Tibial nerve (tissue), 4 donors: ENCODE results near the gene TBL1XR1. TPM values are rescaled to one million over a fixed set of nuclear protein-coding genes. Genes with fewer than 3 reads are reported as not detected.
"Not testable (repeated sequence)": the region's sequence is repeated elsewhere in the genome, so short reads cannot be mapped to it uniquely, and the experiment has no call there.

ENCODE experiments used
- DNase-seq, 2 donors: peaks; one replicate each; pipeline ENCODE4 v3.0.0-alpha.2; 2019; ENCODE audit warnings: low spot score in 2 of 2
- H3K27ac ChIP-seq, 4 donors: fragments of 200-600 bp; sonication (generic) in 3 of 4; one replicate each; pipeline ENCODE4 v1.5.1; 2017 to 2019; ENCODE audit warnings: mild to moderate bottlenecking in 1 of 4
- H3K27me3 ChIP-seq, 2 donors: fragments of 200-600 bp; sonication (generic) in 1 of 2; one replicate each; pipeline versions ENCODE4 v1.5.1 to v1.6.0; 2017 to 2019
- H3K36me3 ChIP-seq, 3 donors: fragments of 200-600 bp; sonication (generic); one replicate each; pipeline ENCODE4 v1.5.1; 2018 to 2019
- H3K4me1 ChIP-seq, 4 donors: fragments of 200-600 bp; sonication (generic) in 3 of 4; one replicate each; pipeline ENCODE4 v1.5.1; 2017 to 2019
- H3K4me3 ChIP-seq, 4 donors: fragments of 200-600 bp; sonication (generic) in 3 of 4; one replicate each; pipeline ENCODE4 v1.5.1; 2017 to 2019; ENCODE audit warnings: mild to moderate bottlenecking in 1 of 4, moderate library complexity in 1 of 4
- H3K9me3 ChIP-seq, 4 donors: fragments of 200-600 bp; sonication (generic) in 3 of 4; one replicate each; pipeline ENCODE4 v1.5.1; 2017 to 2019
- CTCF ChIP-seq, 5 experiments: fragments of 200-600 bp in 3 of 5; fragments of 450-650 bp in 2 of 5; sonication (generic) in 3 of 5; IDR thresholded peaks; one replicate each; pipeline ENCODE4 v1.5.1; 2016 to 2019; ENCODE audit warnings: antibody characterized with exemption in 5 of 5, mild to moderate bottlenecking in 3 of 5, moderate library complexity in 2 of 5
- EP300 ChIP-seq, 2 donors: sonication (generic); formaldehyde crosslinking; IDR thresholded peaks; one replicate each; pipeline ENCODE4 v1.6.1; 2017; ENCODE audit warnings: antibody characterized with exemption in 2 of 2, mild to moderate bottlenecking in 1 of 2
- POLR2A ChIP-seq, 2 donors: fragments of 450-650 bp; IDR thresholded peaks; one replicate each; pipeline ENCODE4 v1.6.1; 2017; ENCODE audit warnings: antibody characterized with exemption in 2 of 2, mild to moderate bottlenecking in 2 of 2, moderate library complexity in 2 of 2
- WGBS, 2 donors: methylation state at CpG; one replicate each; pipeline ENCODE4 v1.1.5; 2018; 5-methylcytosine and 5-hydroxymethylcytosine counted together
- total RNA-seq, 4 donors: library from RNA; depleted of rRNA; stranded (reverse); fragments of >200 nt; gene quantifications; one replicate each; pipeline ENCODE4 v1.1.0, GENCODE V29; 2016

TBL1XR1 gene
- total RNA-seq, 4 donors from 2014 or later, result 57.1 to 66.3 (median 62.8) TPM

DNA sequence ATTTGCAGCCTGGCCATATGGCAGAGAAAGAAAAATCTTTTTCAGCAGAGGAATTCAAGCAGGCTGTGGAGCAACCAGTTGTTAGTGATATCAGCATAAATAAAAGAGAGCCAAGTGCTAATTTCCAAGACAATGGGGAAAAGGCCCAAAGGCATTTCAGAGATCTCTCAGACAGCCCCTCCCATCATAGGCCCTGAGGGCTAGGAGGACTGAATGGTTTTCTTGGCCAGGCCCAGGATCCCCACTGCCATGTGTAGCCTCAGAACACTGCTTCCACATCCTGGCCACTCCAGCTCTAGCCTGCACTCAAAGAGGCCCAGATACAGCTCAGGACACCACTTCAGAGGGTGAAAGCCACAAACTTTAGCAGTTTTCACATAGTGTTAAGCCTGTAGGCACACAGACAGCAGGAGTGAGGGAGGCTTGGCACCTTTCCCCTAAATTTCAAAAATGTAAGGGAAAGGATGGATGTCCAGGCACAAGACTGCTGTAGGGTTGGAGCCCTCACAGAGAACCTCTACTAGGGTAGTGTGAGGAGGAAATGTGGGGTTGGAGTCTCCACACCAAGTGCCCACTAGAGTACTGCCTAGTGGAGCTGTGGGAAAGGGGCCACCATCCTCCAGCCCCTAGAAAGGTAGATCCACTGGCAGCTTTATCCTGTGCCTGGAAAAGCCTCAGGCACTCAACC lies 191.4 kb downstream of the TBL1XR1 start:
- Histone ChIP-seq H3K4me3 (no peak overlapping the region), H3K9me3 (peaks cover 0 to 27% (median 2%) of the 10 kb centered on the region in 4 donors), H3K27me3 (no peaks in the 10 kb centered on the region), H3K36me3 (peaks cover 0 to 7% (median 0%) of the 10 kb centered on the region in 3 donors), H3K4me1 (no peaks in the 10 kb centered on the region), H3K27ac (no peak overlapping the region)
- no peak for DNase-seq
- TF ChIP-seq EP300 (IDR thresholded peaks at IDR 0.05), result no peak
- no peak for TF ChIP-seq POLR2A (IDR thresholded peaks at IDR 0.05)
- no peak for TF ChIP-seq CTCF (IDR thresholded peaks at IDR 0.05)

- H3K4me3 ChIP-seq, H3K9me3 ChIP-seq, H3K36me3 ChIP-seq, H3K27me3 ChIP-seq, DNase-seq, H3K4me1 ChIP-seq, H3K27ac ChIP-seq: not testable (repeated sequence)
- WGBS, 2 donors, result 95 to 98% methylated on average over 2 of the region's 2 CpGs
These were observed 197.1 kb downstream of the TBL1XR1 start for GRCh38 chr3:177000159-177000558.

DNA sequence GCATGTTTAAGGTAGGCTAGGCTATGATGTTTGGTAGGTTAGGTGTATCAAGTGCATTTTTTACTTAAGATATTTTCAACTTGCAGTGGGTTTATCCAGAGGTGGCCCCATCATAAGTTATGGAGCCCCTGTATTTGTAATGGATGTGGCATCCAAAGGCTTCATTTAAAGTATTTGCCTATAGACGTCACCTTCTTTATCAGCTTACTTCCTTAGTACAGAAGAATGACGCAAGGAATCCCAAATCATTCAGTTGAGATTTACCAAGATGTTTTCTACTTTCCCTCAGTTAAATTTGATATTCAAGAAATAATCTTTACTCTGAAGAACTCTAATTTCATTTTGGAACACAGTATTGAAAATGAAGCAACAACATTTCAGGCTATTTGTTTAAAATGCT lies 201.3 kb downstream of the TBL1XR1 start:
- Histone ChIP-seq H3K4me1 (no peaks in the 10 kb centered on the region), H3K27me3 (no peaks in the 10 kb centered on the region), H3K4me3 (no peak overlapping the region), H3K9me3 (peaks cover 0 to 11% (median 0%) of the 10 kb centered on the region in 4 donors), H3K36me3 (no peaks in the 10 kb centered on the region), H3K27ac (no peak overlapping the region)
- no peak for TF ChIP-seq CTCF (IDR thresholded peaks at IDR 0.05)
- WGBS, 2 donors, result 93% methylated on average over 2 of the region's 2 CpGs
- no peak for DNase-seq

GRCh38 chr3:176994891-176995781 lies 202.1 kb downstream of the TBL1XR1 start:
- DNase-seq, result no peak
- Histone ChIP-seq H3K4me3 (no peak overlapping the region), H3K27me3 (no peaks in the 10 kb centered on the region), H3K36me3 (no peaks in the 10 kb centered on the region), H3K4me1 (no peaks in the 10 kb centered on the region), H3K27ac (no peak overlapping the region), H3K9me3 (peaks cover 0 to 14% (median 0%) of the 10 kb centered on the region in 4 donors)
- WGBS, 2 donors, result 86 to 91% methylated on average over 4 of the region's 4 CpGs
- no peak for TF ChIP-seq POLR2A (IDR thresholded peaks at IDR 0.05)
- TF ChIP-seq CTCF (IDR thresholded peaks at IDR 0.05), result no peak
- no peak for TF ChIP-seq EP300 (IDR thresholded peaks at IDR 0.05)

GRCh38 chr3:176994393-176994792 lies 202.9 kb downstream of the TBL1XR1 start:
- TF ChIP-seq POLR2A (IDR thresholded peaks at IDR 0.05) (no peak), EP300 (IDR thresholded peaks at IDR 0.05) (no peak), CTCF (IDR thresholded peaks at IDR 0.05) (no peak)
- WGBS, 2 donors, result 92 to 97% methylated on average over 1 of the region's 1 CpG
- H3K4me3 ChIP-seq, result no peak overlapping the region

More at GRCh38 chr3:176994393-176994792, 202.9 kb downstream of the TBL1XR1 start:
- Histone ChIP-seq H3K9me3 (peaks cover 0 to 14% (median 0%) of the 10 kb centered on the region in 4 donors), H3K4me1 (no peaks in the 10 kb centered on the region), H3K27me3 (no peaks in the 10 kb centered on the region), H3K36me3 (no peaks in the 10 kb centered on the region), H3K27ac (no peak overlapping the region)
- no peak for DNase-seq
